GM21528 (cell line): ENCODE results near the gene SHBG.
A peak's percentile ranks its signal among the peaks of the same experiment; 100 is the strongest.
"Not testable (repeated sequence)": the region's sequence is repeated elsewhere in the genome, so short reads cannot be mapped to it uniquely, and the experiment has no call there.

Experiments
- ATAC-seq: cut with Tn5 transposase; IDR thresholded peaks from one replicate; pipeline ENCODE4 v1.9.1; 2021; ENCODE audit warnings: mild to moderate bottlenecking, moderate library complexity; ENCODE audit not compliant: unreplicated experiment, low FRiP score

The SHBG gene, protein sequence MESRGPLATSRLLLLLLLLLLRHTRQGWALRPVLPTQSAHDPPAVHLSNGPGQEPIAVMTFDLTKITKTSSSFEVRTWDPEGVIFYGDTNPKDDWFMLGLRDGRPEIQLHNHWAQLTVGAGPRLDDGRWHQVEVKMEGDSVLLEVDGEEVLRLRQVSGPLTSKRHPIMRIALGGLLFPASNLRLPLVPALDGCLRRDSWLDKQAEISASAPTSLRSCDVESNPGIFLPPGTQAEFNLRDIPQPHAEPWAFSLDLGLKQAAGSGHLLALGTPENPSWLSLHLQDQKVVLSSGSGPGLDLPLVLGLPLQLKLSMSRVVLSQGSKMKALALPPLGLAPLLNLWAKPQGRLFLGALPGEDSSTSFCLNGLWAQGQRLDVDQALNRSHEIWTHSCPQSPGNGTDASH

DNA sequence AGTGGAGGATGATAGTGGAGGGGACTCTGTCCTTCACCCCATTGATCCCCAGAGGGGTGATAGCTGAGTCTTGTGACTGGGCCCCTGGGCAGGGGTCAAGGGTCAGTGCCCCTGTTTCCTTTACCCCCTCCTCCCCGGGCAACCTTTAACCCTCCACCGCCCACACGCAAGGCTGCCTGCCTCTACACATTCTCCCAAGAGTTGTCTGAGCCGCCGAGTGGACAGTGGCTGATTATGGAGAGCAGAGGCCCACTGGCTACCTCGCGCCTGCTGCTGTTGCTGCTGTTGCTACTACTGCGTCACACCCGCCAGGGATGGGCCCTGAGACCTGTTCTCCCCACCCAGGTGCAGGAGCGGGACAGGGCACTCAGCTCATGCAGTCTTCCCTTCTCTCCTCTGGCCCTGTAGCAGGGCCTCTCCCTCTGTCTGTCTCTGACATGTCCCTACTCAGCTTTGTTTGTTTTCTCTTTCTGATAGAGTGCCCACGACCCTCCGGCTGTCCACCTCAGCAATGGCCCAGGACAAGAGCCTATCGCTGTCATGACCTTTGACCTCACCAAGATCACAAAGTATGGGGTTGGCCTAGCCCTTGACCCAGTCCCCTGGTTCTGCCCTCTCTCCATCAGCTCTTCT lies at the start of gene SHBG:
Gene SHBG, plus strand, starts transcription at position 197 of the 633 bp plus-strand sequence. Its CDS starts 38 bp downstream, at position 235.
- ATAC-seq, result no peak

- ATAC-seq, result no peak
These were observed 49.0 kb upstream of the SHBG start for GRCh38 chr17:7580604-7581575.

GRCh38 chr17:7582396-7583252 lies 47.3 kb upstream of the SHBG start:
- ATAC-seq, result no peak

DNA sequence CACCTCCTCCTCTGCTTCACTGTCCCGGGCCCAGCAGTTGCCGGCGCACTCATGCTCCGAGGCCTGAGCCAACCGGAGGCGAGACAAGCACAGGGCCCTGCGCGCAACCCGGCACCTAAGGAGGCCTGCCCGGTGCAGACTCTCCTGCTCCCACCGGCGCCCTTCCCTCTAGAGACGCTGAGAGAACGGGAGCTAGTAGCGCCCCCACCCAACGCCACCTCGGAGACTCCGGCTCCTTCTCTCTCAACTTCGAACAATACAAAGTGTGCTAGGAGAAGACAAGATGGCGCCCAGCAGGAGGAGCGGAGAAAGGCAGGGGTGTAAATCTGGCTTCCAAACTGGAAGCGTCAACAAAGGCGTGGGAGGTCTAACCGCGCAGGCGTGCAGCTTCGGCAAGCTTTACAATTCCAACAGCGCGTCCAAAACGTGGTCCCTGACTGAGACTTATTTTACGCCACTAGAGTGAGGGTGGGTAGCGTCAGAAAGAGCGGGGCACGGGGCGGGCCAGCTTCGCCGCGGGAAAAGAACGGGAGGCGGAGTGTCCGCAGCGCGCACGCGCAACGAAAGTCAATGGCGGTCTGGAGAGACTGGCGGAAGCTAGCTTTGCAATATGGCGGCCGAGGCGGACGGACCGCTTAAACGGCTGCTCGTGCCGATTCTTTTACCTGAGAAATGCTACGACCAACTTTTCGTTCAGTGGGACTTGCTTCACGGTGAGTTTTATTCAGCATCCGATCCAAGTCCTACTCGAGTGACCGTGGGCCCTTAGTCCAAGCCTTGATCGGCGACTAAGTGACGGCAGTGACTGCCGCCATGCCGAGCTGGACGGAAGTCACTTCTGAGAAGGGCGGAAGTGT lies 46.5 kb upstream of the SHBG start, which contains the start of gene MPDU1:
Gene MPDU1, plus strand, starts transcription at position 600 of the 857 bp plus-strand sequence. Its CDS starts 11 bp downstream, at position 611.
- ATAC-seq, result peak; percentile 68

DNA sequence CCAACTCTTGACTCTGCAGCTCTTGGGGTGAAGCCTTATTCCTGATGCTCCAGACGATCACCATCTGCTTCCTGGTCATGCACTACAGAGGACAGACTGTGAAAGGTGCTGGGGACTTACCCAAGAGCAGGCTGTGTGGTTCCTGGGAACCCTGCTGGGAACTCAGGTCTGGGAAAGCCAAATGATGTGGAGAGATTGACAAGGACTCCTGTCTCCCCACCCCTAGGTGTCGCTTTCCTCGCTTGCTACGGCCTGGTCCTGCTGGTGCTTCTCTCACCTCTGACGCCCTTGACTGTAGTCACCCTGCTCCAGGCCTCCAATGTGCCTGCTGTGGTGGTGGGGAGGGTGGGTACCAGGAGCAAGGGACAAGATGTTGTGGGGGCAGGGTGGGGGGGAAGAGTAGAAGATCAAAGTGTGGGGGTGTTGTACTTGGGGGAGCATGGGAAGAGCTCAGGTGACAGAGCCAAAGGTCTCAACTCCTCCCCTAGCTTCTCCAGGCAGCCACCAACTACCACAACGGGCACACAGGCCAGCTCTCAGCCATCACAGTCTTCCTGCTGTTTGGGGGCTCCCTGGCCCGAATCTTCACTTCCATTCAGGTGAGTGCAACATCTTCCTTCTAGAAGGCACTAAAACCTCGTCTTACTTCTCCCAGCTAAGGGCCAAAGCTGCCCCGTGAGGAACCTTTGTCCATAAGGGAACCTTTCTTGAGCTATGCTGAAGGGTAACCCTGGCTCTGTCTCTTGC lies 43.1 kb upstream of the SHBG start:
- ATAC-seq, result no peak

DNA sequence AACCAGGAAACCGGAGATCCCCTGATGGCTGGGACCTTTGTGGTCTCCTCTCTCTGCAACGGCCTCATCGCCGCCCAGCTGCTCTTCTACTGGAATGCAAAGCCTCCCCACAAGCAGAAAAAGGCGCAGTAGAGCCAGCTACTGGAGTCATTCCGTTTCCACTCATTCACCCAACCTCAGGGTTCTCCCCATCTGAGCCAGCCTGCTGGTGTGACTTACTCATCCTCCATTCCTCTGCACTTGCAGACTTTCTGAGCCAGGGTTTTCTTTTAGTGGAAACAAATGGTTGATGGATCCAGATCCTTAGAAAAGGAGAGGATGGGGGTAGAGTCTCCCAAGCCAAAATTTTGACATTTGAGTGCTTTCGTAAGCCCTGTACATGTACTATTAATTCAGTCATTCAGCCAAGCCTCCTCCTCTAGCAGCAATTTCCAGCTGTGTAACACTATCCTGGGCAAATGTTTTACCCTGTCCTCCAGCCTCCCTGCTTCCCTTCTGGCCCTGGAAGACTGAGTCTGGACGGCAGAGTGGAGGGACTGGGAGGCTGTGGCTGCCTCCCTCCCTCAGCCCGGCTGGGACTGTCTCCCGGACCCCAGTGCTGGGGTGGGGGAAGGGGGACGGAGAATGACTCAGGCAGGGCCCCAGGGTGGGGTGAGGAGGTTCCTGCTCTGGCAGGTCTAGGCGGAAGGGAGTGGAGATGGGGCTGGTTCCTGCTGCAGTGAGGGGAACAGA lies 42.3 kb upstream of the SHBG start:
- ATAC-seq, result no peak

GRCh38 chr17:7588553-7589203 lies 41.3 kb upstream of the SHBG start:
- ATAC-seq, result no peak

- no peak for ATAC-seq
These were observed 40.6 kb upstream of the SHBG start for GRCh38 chr17:7589204-7589868.

GRCh38 chr17:7589891-7590691 lies 39.8 kb upstream of the SHBG start, which contains the start of gene SOX15:
Gene SOX15 (minus strand): TSS chr17:7590094. CDS start chr17:7589676, 418 bp downstream.
- ATAC-seq, result no peak

GRCh38 chr17:7590743-7591142 lies 39.2 kb upstream of the SHBG start:
- ATAC-seq, result no peak

GRCh38 chr17:7591596-7591995 lies 38.3 kb upstream of the SHBG start:
- no peak for ATAC-seq

GRCh38 chr17:7592422-7593021 lies 37.4 kb upstream of the SHBG start:
- ATAC-seq, result no peak

DNA sequence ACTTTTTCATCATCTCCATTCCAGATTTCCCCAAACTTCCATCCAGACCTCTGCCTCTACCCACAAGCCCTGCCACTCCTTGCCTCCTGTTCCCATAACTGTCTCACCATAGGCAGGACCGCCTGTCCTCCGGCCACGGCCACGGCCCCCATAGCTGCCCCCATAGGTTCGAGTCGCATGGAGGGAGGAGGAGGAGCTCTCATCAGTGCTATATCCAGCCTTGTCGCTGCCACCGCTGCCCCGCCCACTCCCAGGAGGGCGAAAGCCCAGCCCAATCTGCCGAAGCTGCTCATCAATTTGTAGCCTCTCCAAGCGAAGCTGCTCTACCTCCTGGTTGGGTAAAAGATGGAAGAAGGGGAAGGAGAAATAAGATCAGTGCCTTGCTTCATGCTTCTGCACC lies 36.6 kb upstream of the SHBG start:
- no peak for ATAC-seq

- ATAC-seq, result not testable (repeated sequence)
These were observed 32.4 kb upstream of the SHBG start for GRCh38 chr17:7597561-7597960.

DNA sequence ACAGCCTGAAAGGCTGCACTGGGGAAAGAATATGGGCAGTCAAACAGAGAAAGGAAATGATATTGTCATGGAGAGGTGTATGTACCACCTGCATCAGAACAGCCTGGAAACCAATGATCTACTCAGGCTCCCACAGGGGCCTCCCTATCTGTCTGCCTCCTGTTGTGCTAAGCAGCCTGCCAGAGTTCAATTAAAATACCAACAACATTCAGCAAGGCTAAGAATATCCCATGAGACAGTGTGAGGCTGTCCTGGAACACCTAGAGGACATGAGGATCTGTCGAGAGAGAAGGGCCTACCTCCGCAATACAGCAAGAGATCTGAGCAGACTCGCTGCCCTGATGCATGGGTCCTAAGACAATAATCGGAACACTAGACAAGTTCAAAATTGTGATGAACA lies 23.7 kb upstream of the SHBG start:
- ATAC-seq, result no peak
